NCI-H524 (cell line): ENCODE results near the gene COX8C.
"Not testable (repeated sequence)": the region's sequence is repeated elsewhere in the genome, so short reads cannot be mapped to it uniquely, and the experiment has no call there.

Source experiments
- DNase-seq, 2 experiments: peaks; one replicate each; lab custom pipeline; 2025; lab: John Stamatoyannopoulos, UW

COX8C gene

GRCh38 chr14:93320489-93320888 lies 26.5 kb upstream of the COX8C start:
- DNase-seq: no peak

GRCh38 chr14:93322929-93323599 lies 23.9 kb upstream of the COX8C start:
- DNase-seq: no peak

- no peak for DNase-seq
Observed at GRCh38 chr14:93323600-93324174, 23.3 kb upstream of the COX8C start.

- DNase-seq: no peak
Observed at GRCh38 chr14:93326196-93326595, 20.8 kb upstream of the COX8C start.

GRCh38 chr14:93328546-93328945 lies 18.4 kb upstream of the COX8C start:
- DNase-seq: no peak

- no peak for DNase-seq
Observed at GRCh38 chr14:93329965-93330608, 16.9 kb upstream of the COX8C start.

GRCh38 chr14:93330609-93331000 lies 16.4 kb upstream of the COX8C start:
- DNase-seq: no peak

GRCh38 chr14:93331002-93331727 lies 15.8 kb upstream of the COX8C start:
- DNase-seq: no peak

- DNase-seq: peak in 1 of 2 experiments; percentile 46
Observed at GRCh38 chr14:93331728-93332396, 15.1 kb upstream of the COX8C start.

GRCh38 chr14:93332397-93332852 lies 14.6 kb upstream of the COX8C start:
- peak; percentile 25 to 66 for DNase-seq

GRCh38 chr14:93332853-93333630 lies 13.9 kb upstream of the COX8C start, which contains the start of gene BTBD7:
TSS of gene BTBD7 (minus strand) at chr14:93333036. CDS start at chr14:93296051, 36,985 bp downstream.
- peak; percentile 94 to 99 for DNase-seq

GRCh38 chr14:93333631-93334103 lies 13.3 kb upstream of the COX8C start:
- peak; percentile 48 to 51 for DNase-seq

- DNase-seq: no peak
Observed at GRCh38 chr14:93337143-93337753, 9.7 kb upstream of the COX8C start.

GRCh38 chr14:93337884-93338283 lies 9.1 kb upstream of the COX8C start:
- no peak for DNase-seq

- DNase-seq: no peak
Observed at GRCh38 chr14:93343266-93343665, 3.7 kb upstream of the COX8C start.

GRCh38 chr14:93343797-93344196 lies 3.2 kb upstream of the COX8C start:
- no peak for DNase-seq

GRCh38 chr14:93347850-93348249 lies 868 bp downstream of the COX8C start:
- DNase-seq: no peak

GRCh38 chr14:93348292-93348691 lies 1.3 kb downstream of the COX8C start:
- no peak for DNase-seq

GRCh38 chr14:93354873-93355272 lies 7.9 kb downstream of the COX8C start:
- DNase-seq: not testable (repeated sequence)

GRCh38 chr14:93368996-93369712 lies 22.2 kb downstream of the COX8C start:
- DNase-seq: no peak
